IMR-90 (cell line): ENCODE measurements around the gene NUDCD3. TPM values are rescaled to one million over a fixed set of nuclear protein-coding genes. Genes with fewer than 3 reads are reported as not detected.

Source experiments
- ATAC-seq: fragments of 200-7000 bp; cut with Tn5 transposase; 2 replicates; pipeline ENCODE4 v1.9.1; 2020; ENCODE audit warnings: low read depth, mild to moderate bottlenecking, moderate library complexity
- BruUV-seq: library from RNA; stranded (reverse); fragments of 400-500 nt; replicated peaks from 2 replicates; lab custom pipeline; 2021; lab: Mats Ljungman, UMichigan
- CTCF ChIA-PET: fragments of 300-600 bp; formaldehyde crosslinking; extraction: SDS; loops from one replicate; lab custom pipeline; 2021; ENCODE audit warnings: antibody characterized with exemption; lab: Yijun Ruan, JAX
- POLR2A ChIA-PET: fragments of 300-600 bp; sonication (Branson Sonifier 250); formaldehyde crosslinking; loops from one replicate; lab custom pipeline; 2022; ENCODE audit warnings: antibody characterized with exemption; ENCODE audit not compliant: unreplicated experiment; lab: Charles Lee
- DNase-seq: peaks from one replicate; pipeline ENCODE4 v3.0.0; 2013
- H2AFZ ChIP-seq: replicated peaks from 2 replicates; pipeline ENCODE3; 2013; ENCODE audit warnings: low read length, mild to moderate bottlenecking; ENCODE audit not compliant: poor library complexity
- H2AK5ac ChIP-seq: 2 replicates; pipeline ENCODE4 v1.6.1; 2013; ENCODE audit warnings: low read depth, low read length, inconsistent platforms
- H2AK9ac ChIP-seq: replicated peaks from 2 replicates; pipeline ENCODE3; 2013; ENCODE audit warnings: mild to moderate bottlenecking, low read depth, low read length, moderate library complexity; ENCODE audit not compliant: poor library complexity
- H2BK120ac ChIP-seq: 2 replicates; pipeline ENCODE4 v1.6.1; 2013; ENCODE audit warnings: low read depth, low read length, inconsistent platforms
- H2BK15ac ChIP-seq: 3 replicates; pipeline ENCODE4 v1.6.1; 2013; ENCODE audit warnings: low read depth, low read length, inconsistent platforms
- H2BK20ac ChIP-seq: 2 replicates; pipeline ENCODE4 v1.6.1; 2013; ENCODE audit warnings: low read depth, mild to moderate bottlenecking, inconsistent platforms, low read length, moderate library complexity
- H2BK5ac ChIP-seq: 2 replicates; pipeline ENCODE4 v1.6.1; 2013; ENCODE audit warnings: mild to moderate bottlenecking, low read depth, low read length, inconsistent platforms; ENCODE audit not compliant: poor library complexity, severe bottlenecking
- H3K14ac ChIP-seq: replicated peaks from 2 replicates; pipeline ENCODE4 v1.6.1; 2013; ENCODE audit warnings: low read depth, low read length, inconsistent platforms
- H3K18ac ChIP-seq: 2 replicates; pipeline ENCODE4 v1.6.1; 2013; ENCODE audit warnings: low read depth, low read length, control low read depth
- H3K23ac ChIP-seq: 2 replicates; pipeline ENCODE4 v1.6.1; 2013; ENCODE audit warnings: low read depth, low read length, inconsistent platforms
- H3K27ac ChIP-seq: 2 replicates; pipeline ENCODE4 v1.5.1; 2013; ENCODE audit warnings: mild to moderate bottlenecking, control low read depth, low read length; ENCODE audit not compliant: insufficient read depth
- H3K27me3 ChIP-seq: 2 replicates; pipeline ENCODE4 v1.6.1; 2013; ENCODE audit warnings: low read length; ENCODE audit not compliant: control insufficient read depth, insufficient read depth
- H3K36me3 ChIP-seq: 2 replicates; pipeline ENCODE4 v1.6.1; 2013; ENCODE audit warnings: low read length, mixed read lengths; ENCODE audit not compliant: control insufficient read depth, insufficient read depth
- H3K4ac ChIP-seq: 2 replicates; pipeline ENCODE4 v1.6.1; 2013; ENCODE audit warnings: low read depth, low read length, inconsistent platforms
- H3K4me1 ChIP-seq: 2 replicates; pipeline ENCODE4 v1.6.1; 2013; ENCODE audit warnings: low read length, mixed read lengths; ENCODE audit not compliant: control insufficient read depth, insufficient read depth
- H3K4me2 ChIP-seq: 2 replicates; pipeline ENCODE4 v1.6.1; 2013; ENCODE audit warnings: low read depth, mild to moderate bottlenecking, control low read depth, low read length, moderate library complexity
- H3K4me3 ChIP-seq: 2 replicates; pipeline ENCODE4 v1.5.1; 2013; ENCODE audit warnings: low read depth, mild to moderate bottlenecking, control low read depth, low read length, moderate library complexity; ENCODE audit not compliant: insufficient read depth
- H3K56ac ChIP-seq: 2 replicates; pipeline ENCODE4 v1.6.1; 2013; ENCODE audit warnings: low read length, inconsistent platforms; ENCODE audit not compliant: insufficient read depth; ENCODE audit errors: extremely low read depth
- H3K79me1 ChIP-seq, 2 experiments: 2 replicates each; pipeline ENCODE4 v1.6.1; 2013; ENCODE audit warnings: low read length in 2 of 2, inconsistent platforms in 1 of 2, low read depth in 1 of 2
- H3K9ac ChIP-seq: 2 replicates; pipeline ENCODE4 v1.6.1; 2013; ENCODE audit warnings: low read depth, low read length, control low read depth
- H3K9me1 ChIP-seq: 2 replicates; pipeline ENCODE4 v1.6.1; 2013; ENCODE audit warnings: low read length, inconsistent platforms; ENCODE audit not compliant: insufficient read depth
- H3K9me3 ChIP-seq: 2 replicates; pipeline ENCODE4 v1.6.1; 2013; ENCODE audit warnings: low read length; ENCODE audit not compliant: control insufficient read depth, insufficient read depth
- H4K20me1 ChIP-seq: 2 replicates; pipeline ENCODE4 v1.6.1; 2013; ENCODE audit warnings: low read length, inconsistent platforms; ENCODE audit not compliant: insufficient read depth
- H4K5ac ChIP-seq: 2 replicates; pipeline ENCODE4 v1.6.1; 2013; ENCODE audit warnings: mild to moderate bottlenecking, low read depth, low read length, control low read depth
- H4K8ac ChIP-seq, 2 experiments: 2 replicates each; pipeline ENCODE4 v1.6.1; 2013; ENCODE audit warnings: low read depth in 2 of 2, low read length in 2 of 2, control low read depth in 1 of 2, inconsistent platforms in 1 of 2
- H4K91ac ChIP-seq: 2 replicates; pipeline ENCODE4 v1.6.1; 2013; ENCODE audit warnings: low read depth, low read length, inconsistent platforms; ENCODE audit not compliant: insufficient read depth
- BHLHE40 ChIP-seq: fragments of 150-350 bp; IDR thresholded peaks from 2 replicates; pipeline ENCODE4 v1.6.1; 2016; ENCODE audit warnings: mild to moderate bottlenecking, low read depth, low read length
- CEBPB ChIP-seq: IDR thresholded peaks from 2 replicates; pipeline ENCODE4 v1.6.1; 2012; ENCODE audit warnings: low read depth, low read length, improper control_type of control experiment
- CHD1 ChIP-seq: IDR thresholded peaks from 2 replicates; pipeline ENCODE4 v1.6.1; 2012; ENCODE audit warnings: low read depth, low read length, improper control_type of control experiment
- FOS ChIP-seq: fragments of 150-350 bp; IDR thresholded peaks from 2 replicates; pipeline ENCODE4 v1.6.1; 2016; ENCODE audit warnings: low read depth, low read length
- MAFK ChIP-seq: IDR thresholded peaks from 2 replicates; pipeline ENCODE4 v1.6.1; 2012; ENCODE audit warnings: low read depth, low read length, improper control_type of control experiment
- MAZ ChIP-seq: IDR thresholded peaks from 2 replicates; pipeline ENCODE4 v1.6.1; 2012; ENCODE audit warnings: low read depth, mild to moderate bottlenecking, low read length, improper control_type of control experiment, moderate library complexity, borderline replicate concordance
- MXI1 ChIP-seq: IDR thresholded peaks from 2 replicates; pipeline ENCODE4 v1.6.1; 2012; ENCODE audit warnings: low read depth, mild to moderate bottlenecking, low read length, moderate library complexity, borderline replicate concordance
- NFE2L2 ChIP-seq: fragments of 150-350 bp; IDR thresholded peaks from 2 replicates; pipeline ENCODE4 v1.6.1; 2016; ENCODE audit warnings: low read depth, mild to moderate bottlenecking, low read length
- POLR2A ChIP-seq: IDR thresholded peaks from 2 replicates; pipeline ENCODE4 v1.6.1; 2012; ENCODE audit warnings: mild to moderate bottlenecking, low read depth, low read length
- RAD21 ChIP-seq: IDR thresholded peaks from 2 replicates; pipeline ENCODE4 v1.6.1; 2012; ENCODE audit warnings: low read length, improper control_type of control experiment
- RCOR1 ChIP-seq: IDR thresholded peaks from 2 replicates; pipeline ENCODE4 v1.6.1; 2012; ENCODE audit warnings: mild to moderate bottlenecking, low read length, improper control_type of control experiment; ENCODE audit not compliant: insufficient replicate concordance
- SMC3 ChIP-seq: fragments of 150-350 bp; IDR thresholded peaks from 2 replicates; pipeline ENCODE4 v1.6.1; 2016; ENCODE audit warnings: low read depth, mild to moderate bottlenecking, antibody characterized with exemption, low read length, moderate library complexity
- WGBS, 2 experiments: methylation state at CpG; one replicate each; pipeline versions ENCODE4 v1.1.5 to v1.1.7; 2013; ENCODE audit warnings: missing lambda C conversion rate in 2 of 2; ENCODE audit not compliant: insufficient read length in 1 of 2; ENCODE audit errors: extremely low coverage in 2 of 2; 5-methylcytosine and 5-hydroxymethylcytosine counted together
- dilution Hi-C: fragments of 300-500 bp; cut with HindIII; formaldehyde crosslinking; loops from one replicate; pipeline ENCODE4 v1.14.3; 2018; ENCODE audit warnings: low sequenced_read_pairs; ENCODE audit not compliant: unreplicated experiment
- in situ Hi-C: fragments of 300-500 bp; cut with MboI; formaldehyde crosslinking; loops from 3 replicates; pipeline ENCODE4 v1.14.3; 2019; ENCODE audit warnings: low sequenced_read_pairs, inconsistent platforms, mixed read lengths
- intact Hi-C: fragments of 100-400 bp; cut with micrococcal nuclease; formaldehyde crosslinking; loops from 2 replicates; pipeline ENCODE4 v1.10.0; 2022
- polyA plus RNA-seq, 3 experiments: library from polyadenylated mRNA; depleted of rRNA; stranded (reverse); fragments of >200 nt; gene quantifications; 2 replicates each; pipeline ENCODE4 v1.2.3, GENCODE V29; 2012; ENCODE audit warnings: low replicate concordance in 1 of 3
- total RNA-seq: library from RNA; depleted of rRNA; stranded (reverse); fragments of >200 nt; gene quantifications from 2 replicates; pipeline ENCODE4 v1.2.3, GENCODE V29; 2012
- TF ChIP-seq, protein P1 (sequence below): fragments of 150-350 bp; IDR thresholded peaks from 2 replicates; pipeline ENCODE4 v1.6.1; 2017; ENCODE audit warnings: mild to moderate bottlenecking, antibody characterized with exemption, low read length, low read depth
- TF ChIP-seq, protein P2 (sequence below): fragments of 150-350 bp; IDR thresholded peaks from 2 replicates; pipeline ENCODE4 v1.6.1; 2016; ENCODE audit warnings: low read depth, mild to moderate bottlenecking, low read length, moderate library complexity, borderline replicate concordance

Gene NUDCD3
- total and polyA plus RNA-seq, 2 of the 4 experiments (the other 2 are of a cell fraction), result 49.5 to 76.0 TPM

DNA sequence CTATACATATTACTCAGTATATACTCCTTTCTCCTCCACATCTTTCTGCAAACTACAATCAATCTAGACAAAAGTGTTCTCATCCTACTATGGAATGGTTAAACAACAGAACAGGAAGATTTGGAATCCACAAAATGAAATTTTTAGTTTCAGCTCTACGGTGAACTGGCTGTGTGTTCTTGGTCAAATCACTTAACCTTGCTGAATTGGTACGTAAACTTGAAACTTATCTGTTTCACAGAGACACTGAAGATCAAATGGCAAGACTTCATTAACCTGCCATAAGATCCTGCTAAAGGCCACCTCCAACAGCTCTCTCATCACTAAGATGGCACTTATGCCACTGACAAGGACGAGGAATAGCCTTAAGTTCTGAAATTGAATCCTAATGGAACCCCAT, 1.5 kb downstream of the NUDCD3 start:
- Histone ChIP-seq H3K14ac (0 out of 2 replicates have a peak overlapping the region, but pooled peaks have one; percentile 37), H4K8ac (no peak overlapping the region), H3K23ac (peak overlapping the region; percentile 82; the same call in 1 of the 2 replicates), H3K36me3 (peaks cover 8% of the 10 kb centered on the region), H3K79me1 (peaks cover 34 to 60% of the 10 kb centered on the region in 2 experiments), H3K27me3 (no peaks in the 10 kb centered on the region), H2AK9ac (no peak overlapping the region), H4K91ac (no peak overlapping the region), H2AFZ (no peak overlapping the region), H3K27ac (no peak overlapping the region), H4K5ac (no peak overlapping the region), H3K4ac (no peak overlapping the region), H2BK15ac (no peak overlapping the region), H3K9me3 (no peaks in the 10 kb centered on the region; the same call in 1 of the 2 replicates), H2BK5ac (no peak overlapping the region), H3K9ac (no peak overlapping the region; the same call in 1 of the 2 replicates), H2BK120ac (no peak overlapping the region), H2AK5ac (peak overlapping the region; percentile 15; the same call in 1 of the 2 replicates), H3K56ac (no peak overlapping the region), H3K4me1 (peaks cover 2% of the 10 kb centered on the region; the same call in 1 of the 2 replicates), H3K18ac (no peak overlapping the region), H2BK20ac (no peak overlapping the region), H3K4me3 (peak overlapping the region; percentile 94; the same call in 1 of the 2 replicates), H4K20me1 (peaks cover 14% of the 10 kb centered on the region; the same call in 1 of the 2 replicates), H3K4me2 (peak overlapping the region; percentile 91), H3K9me1 (peaks cover 19% of the 10 kb centered on the region)
- DNase-seq (no peak), ATAC-seq (no peak)
- ChIA-PET CTCF (interaction anchor here (3.0 kb wide), 1 partner anchor 77 kb away, joined by 14 read pairs; no protein-coding TSS in a partner anchor), POLR2A (no interaction called here)
- intact Hi-C loops, result no loop called here
- WGBS, 2 experiments, result 92% methylated on average over 2 of the region's 3 CpGs; no CpG with 5 or more reads in 1 of the 2 experiments
- in situ Hi-C loops, result loop anchor here (5.0 kb wide), 1 partner anchor 68 kb away; no protein-coding TSS in a partner anchor
- no TSS peak for BruUV-seq
- TF ChIP-seq RAD21 (no peak), CHD1 (no peak), SMC3 (no peak), NFE2L2 (no peak), FOS (no peak), MAFK (no peak), POLR2A (no peak), RCOR1 (no peak), MXI1 (no peak), BHLHE40 (no peak), MAZ (no peak), CEBPB (no peak)
- TF ChIP-seq, protein P1, sequence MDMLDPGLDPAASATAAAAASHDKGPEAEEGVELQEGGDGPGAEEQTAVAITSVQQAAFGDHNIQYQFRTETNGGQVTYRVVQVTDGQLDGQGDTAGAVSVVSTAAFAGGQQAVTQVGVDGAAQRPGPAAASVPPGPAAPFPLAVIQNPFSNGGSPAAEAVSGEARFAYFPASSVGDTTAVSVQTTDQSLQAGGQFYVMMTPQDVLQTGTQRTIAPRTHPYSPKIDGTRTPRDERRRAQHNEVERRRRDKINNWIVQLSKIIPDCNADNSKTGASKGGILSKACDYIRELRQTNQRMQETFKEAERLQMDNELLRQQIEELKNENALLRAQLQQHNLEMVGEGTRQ, result no peak
- TF ChIP-seq, protein P2, sequence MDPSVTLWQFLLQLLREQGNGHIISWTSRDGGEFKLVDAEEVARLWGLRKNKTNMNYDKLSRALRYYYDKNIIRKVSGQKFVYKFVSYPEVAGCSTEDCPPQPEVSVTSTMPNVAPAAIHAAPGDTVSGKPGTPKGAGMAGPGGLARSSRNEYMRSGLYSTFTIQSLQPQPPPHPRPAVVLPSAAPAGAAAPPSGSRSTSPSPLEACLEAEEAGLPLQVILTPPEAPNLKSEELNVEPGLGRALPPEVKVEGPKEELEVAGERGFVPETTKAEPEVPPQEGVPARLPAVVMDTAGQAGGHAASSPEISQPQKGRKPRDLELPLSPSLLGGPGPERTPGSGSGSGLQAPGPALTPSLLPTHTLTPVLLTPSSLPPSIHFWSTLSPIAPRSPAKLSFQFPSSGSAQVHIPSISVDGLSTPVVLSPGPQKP, result no peak
- dilution Hi-C loops, result no loop called here
